GM12872 (cell line): ENCODE data around the gene CDCA4.

Source experiments
- TF ChIP-seq, protein P1 (sequence below): IDR thresholded peaks from 3 replicates; pipeline ENCODE4 v1.5.1; 2011; ENCODE audit warnings: low read depth, mild to moderate bottlenecking, low read length, moderate library complexity; ENCODE audit not compliant: insufficient read depth

The CDCA4 gene

DNA sequence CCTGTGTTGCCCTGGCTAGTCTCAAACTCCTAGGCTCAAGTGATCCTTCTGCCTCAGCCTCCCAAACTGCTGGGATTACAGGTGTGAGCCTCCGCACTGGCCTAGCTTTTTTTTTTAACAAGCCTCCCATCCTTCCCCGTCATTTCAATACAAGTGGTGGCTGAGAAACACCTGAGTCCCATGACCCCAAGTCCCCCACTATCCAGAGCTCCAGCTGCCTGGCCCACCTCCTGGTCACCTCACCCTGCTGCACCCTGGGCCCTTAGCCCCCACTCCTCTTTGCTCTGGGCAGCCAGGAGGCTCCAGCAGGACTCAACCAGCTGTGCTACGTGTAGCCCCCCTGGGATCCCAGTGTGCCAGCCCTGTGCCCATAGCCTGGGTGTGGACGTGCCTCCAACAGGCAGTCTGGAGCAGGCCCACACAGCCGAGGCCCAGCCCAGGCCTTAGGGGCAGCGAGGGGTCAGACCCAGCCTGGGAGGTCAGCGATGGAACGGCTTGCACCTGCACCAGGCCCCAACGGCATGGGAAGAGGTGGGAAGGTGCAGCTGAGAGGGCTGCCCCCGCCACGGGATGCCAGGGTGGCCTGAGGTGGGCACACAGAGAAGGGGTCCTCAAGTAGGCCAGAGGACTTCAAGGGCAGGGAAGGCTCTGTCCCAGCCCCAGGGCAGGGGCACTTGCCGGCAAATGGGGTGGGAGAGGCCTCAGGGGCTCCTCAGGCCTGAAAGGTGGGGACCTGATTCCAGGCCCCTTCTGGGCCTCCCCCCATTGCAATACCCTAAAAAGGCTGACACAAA is 49.2 kb downstream of the CDCA4 start:
- TF ChIP-seq, protein P1, sequence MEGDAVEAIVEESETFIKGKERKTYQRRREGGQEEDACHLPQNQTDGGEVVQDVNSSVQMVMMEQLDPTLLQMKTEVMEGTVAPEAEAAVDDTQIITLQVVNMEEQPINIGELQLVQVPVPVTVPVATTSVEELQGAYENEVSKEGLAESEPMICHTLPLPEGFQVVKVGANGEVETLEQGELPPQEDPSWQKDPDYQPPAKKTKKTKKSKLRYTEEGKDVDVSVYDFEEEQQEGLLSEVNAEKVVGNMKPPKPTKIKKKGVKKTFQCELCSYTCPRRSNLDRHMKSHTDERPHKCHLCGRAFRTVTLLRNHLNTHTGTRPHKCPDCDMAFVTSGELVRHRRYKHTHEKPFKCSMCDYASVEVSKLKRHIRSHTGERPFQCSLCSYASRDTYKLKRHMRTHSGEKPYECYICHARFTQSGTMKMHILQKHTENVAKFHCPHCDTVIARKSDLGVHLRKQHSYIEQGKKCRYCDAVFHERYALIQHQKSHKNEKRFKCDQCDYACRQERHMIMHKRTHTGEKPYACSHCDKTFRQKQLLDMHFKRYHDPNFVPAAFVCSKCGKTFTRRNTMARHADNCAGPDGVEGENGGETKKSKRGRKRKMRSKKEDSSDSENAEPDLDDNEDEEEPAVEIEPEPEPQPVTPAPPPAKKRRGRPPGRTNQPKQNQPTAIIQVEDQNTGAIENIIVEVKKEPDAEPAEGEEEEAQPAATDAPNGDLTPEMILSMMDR, result no peak

DNA sequence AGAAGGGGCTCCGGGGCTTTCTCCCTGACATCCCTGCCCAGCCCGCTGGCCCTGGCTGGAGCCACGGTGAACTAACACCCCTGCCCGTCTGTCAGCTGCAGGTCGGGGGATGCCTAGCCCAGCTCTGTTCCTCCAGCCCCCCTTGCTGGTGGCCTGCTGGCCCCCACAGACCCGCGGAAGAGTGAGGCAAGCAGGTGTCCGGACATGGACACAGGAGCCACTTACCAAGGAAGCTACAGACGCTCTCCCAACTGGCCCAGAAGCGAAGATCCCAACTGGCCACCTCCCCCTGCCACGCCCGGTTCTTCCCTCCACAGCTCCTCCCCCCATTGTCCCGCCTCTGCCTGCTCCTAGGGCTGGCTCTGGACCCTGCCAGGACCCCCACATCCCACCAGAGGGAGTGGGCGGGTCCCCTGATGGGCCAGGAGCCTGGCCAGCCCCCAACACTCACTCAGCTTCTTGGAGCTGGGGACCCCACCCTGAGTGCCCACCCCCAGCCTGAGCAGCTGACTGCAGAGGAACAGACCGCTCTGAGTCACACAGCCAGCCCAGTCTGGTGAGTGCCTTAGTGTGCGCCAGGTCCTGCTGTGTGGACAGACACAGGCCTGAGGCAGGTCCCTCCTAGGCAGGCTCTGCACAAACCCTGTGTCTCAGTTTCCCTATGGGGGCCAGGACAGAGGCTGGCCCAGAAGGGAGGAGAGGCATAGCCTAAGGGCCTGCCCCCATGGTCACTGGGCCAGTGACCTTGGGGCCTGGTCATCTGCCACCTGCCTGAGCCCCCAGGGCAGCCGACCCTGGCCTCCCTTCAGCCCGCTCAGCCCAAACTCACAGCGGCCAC is 50.4 kb downstream of the CDCA4 start:
- TF ChIP-seq, protein P1, result no peak

DNA sequence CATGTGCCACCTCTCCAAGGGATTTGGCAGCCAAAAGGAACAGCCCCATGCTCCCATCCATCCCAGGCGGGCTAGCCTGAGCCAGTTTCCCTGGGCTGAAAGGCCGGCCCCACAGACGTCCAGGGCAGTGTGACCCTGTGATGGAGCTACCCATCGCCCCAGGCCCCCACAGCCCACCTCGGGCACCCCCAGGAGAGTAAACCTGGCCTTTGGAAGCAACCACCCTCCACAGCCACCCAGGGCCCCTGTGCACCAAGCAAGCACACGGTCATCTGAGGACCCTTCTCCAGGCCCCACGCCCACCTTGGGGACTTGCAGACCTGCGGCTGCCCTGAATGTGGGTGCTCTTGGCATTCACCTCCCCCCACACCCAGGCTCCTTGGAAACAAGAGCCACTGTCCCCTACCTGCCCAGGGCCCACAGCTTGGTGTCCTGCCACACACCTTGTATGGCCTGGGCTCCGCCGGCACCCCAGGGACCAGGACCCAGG is 51.1 kb downstream of the CDCA4 start:
- TF ChIP-seq, protein P1, result no peak

DNA sequence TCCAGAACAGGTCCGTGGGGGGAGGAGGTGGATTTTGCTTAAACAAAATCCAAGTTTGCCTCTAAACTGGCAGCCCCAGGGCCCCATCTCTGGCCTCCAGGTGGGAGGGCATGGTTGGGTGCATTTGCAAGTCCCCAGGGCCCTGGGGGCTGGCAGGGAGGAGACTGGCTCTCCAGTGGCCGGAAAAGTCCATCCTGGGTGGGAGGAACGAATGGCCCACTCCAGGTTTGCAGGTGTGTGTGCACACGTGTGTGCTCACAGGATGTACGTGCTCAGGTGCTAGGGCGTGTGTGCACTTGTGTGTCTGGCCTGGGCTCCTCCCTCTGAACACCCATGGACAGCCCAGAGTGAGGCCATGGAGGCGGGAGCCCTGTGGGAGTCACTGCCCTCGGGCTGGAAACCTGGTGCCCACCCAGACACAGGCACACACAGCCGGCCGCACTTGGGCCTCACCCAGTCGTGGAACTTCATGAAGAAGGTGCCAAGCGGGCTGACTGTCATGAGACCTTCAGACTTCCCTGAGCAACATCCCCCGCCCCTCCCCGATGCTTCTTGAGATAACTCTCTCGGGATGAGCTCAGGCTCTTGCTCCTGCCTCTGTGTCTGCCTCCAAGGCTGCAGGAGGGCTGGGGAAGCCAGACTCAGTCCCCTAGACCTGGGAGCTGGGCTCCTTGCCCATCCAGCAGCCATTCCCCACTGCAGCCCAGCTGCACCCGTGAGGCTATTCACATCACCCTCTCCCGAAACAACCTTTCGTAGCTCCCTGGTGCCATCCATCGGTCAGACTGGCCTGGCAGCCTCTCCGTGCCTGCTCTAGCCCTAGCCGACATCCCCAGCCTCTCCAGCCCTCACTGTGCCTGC is 52.1 kb downstream of the CDCA4 start:
- TF ChIP-seq, protein P1, result no peak

DNA sequence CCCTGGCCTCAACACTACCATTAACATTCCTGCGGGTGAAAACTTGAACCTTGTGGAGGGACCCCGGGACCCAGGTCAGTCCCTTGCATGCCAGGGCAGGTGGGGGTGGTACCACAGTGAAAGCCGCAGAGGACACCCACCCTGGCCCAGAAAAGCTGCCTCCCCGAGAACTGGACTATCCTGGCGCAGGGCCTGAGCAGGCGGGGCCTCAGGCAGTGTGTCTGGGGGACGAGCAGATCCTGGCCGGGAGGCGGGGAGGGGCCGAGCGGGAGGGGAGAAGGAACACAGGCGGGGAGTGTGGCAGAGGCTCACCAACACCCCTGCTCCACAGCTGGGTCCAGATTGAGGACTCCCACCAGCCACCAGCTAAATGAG is 52.7 kb downstream of the CDCA4 start:
- TF ChIP-seq, protein P1, result no peak

DNA sequence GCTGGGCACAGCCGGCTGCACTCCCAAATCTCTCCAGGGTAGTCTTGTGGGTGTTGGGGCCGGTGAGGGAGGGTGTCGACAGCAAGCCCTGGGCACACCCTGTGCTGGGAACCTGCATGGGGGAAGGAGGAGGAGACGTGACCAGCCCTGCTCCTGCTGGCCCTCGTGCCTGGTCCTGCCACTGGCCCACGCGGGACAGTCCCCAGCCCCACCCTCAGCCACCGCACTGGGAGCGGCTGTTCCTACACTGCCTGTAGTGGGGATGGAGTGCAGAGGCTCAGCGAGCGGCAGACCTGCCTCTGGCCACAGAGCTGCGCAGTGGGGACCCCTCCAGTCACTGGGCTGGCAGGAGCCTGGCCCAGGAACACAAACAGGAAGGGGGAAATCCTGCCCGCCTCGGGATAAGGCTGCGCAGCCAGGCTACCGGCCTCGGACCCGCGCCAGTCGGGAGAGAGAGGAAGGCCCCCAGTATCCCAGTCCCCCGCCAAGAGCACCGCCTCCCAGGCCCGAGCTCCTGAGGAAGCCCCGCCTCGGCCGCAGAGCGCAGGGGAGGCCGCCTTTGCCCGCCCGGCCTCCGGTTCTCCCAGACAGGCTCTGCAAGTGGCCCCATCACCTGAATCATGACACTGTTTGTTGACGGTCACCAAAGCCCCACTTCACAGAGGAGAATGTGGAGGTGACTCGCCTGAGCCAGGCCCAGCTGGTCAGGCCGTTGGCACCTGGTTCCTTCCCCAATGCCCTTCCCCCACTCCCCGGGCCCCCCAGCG is 53.3 kb downstream of the CDCA4 start:
- TF ChIP-seq, protein P1, result no peak
